Measurements from ENCODE around the gene MAML1. TPM values are rescaled to one million over a fixed set of nuclear protein-coding genes. Genes with fewer than 3 reads are reported as not detected.

The MAML1 gene
- total RNA-seq, 1 experiment from 2014 or later, result 42.2 TPM

DNA sequence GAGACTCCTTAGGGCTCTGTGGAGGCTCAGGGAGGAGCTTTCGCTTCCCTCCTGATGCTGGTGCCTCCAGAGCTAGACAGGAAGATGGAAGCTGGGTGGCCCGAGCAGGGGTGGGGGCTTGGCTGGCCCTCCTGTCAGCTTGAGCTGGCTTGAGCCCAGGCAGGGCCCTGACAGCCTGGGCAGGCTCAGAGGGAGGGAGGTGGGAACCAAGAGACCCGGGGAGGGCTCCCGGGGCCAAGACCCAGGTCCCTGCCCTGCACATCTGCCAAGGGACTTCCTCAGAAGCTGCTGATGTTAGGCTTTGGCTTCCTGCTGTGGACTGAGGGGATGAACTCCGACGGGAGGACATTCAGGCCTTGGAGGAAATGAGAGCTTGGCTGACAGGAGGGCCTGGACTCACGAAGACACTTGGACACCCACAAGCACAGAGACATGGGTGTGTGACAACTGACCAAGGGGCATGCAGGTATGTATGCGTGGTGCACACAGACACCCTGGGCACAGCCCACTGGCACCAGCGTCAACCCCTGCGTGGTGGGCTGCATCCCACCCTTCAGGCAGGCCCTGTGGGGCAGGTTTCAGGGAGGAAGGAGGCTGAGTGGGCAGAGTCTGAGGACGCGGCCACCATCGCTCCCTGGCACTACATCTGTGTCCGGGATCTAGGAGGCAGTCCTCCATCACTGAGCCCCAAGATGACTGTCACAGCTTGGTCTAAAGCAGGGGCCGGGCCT, 59.4 kb downstream of the MAML1 start:
- H3K27me3 Mint-ChIP-seq (ENCODE audit: low read depth), result peaks cover 2% of the 10 kb centered on the region; the same call in 1 of the 2 replicates
- H3K36me3 Mint-ChIP-seq, result peaks cover 9% of the 10 kb centered on the region
- DNase-seq (ENCODE audit: low spot score) (no peak), ATAC-seq (no peak)
- H3K27ac Mint-ChIP-seq, result no peak overlapping the region
- ChIA-PET CTCF (interaction anchor here (1.1 to 2.9 kb wide), 2 partner anchors 10 to 19 kb away, joined by 4 to 13 read pairs; no protein-coding TSS in a partner anchor), POLR2A (no interaction called here)
- peaks cover 18% of the 10 kb centered on the region for H3K4me1 Mint-ChIP-seq
- H3K9me3 Mint-ChIP-seq, result peaks cover 6% of the 10 kb centered on the region; the same call in 1 of the 2 replicates
- H3K4me3 Mint-ChIP-seq, result no peak overlapping the region
- TF ChIP-seq OVOL2 (CRISPR knock-in tag; IDR thresholded peaks at IDR 0.05; ENCODE audit: borderline replicate concordance) (no peak), SP1 (CRISPR knock-in tag; conservative IDR thresholded peaks at IDR 0.05) (no peak), SOX15 (CRISPR knock-in tag; IDR thresholded peaks at IDR 0.05) (no peak), EMX1 (CRISPR knock-in tag; IDR thresholded peaks at IDR 0.05) (no peak), ZNF121 (CRISPR knock-in tag; IDR thresholded peaks at IDR 0.05) (no peak), ZNF317 (CRISPR knock-in tag; IDR thresholded peaks at IDR 0.05; ENCODE audit: borderline replicate concordance, low read depth) (no peak), GABPB1 (CRISPR knock-in tag; IDR thresholded peaks at IDR 0.05) (no peak), TP53 (CRISPR knock-in tag; IDR thresholded peaks at IDR 0.05) (no peak), NR1H2 (CRISPR knock-in tag; IDR thresholded peaks at IDR 0.05) (no peak), CREM (CRISPR knock-in tag; IDR thresholded peaks at IDR 0.05) (no peak), ZBTB21 (CRISPR knock-in tag; IDR thresholded peaks at IDR 0.05; ENCODE audit: borderline replicate concordance) (no peak), NFYB (CRISPR knock-in tag; conservative IDR thresholded peaks at IDR 0.05; ENCODE audit: low read depth) (no peak), FOXJ3 (CRISPR knock-in tag; IDR thresholded peaks at IDR 0.05; ENCODE audit: borderline replicate concordance) (no peak)
- TF ChIP-seq, protein P1, sequence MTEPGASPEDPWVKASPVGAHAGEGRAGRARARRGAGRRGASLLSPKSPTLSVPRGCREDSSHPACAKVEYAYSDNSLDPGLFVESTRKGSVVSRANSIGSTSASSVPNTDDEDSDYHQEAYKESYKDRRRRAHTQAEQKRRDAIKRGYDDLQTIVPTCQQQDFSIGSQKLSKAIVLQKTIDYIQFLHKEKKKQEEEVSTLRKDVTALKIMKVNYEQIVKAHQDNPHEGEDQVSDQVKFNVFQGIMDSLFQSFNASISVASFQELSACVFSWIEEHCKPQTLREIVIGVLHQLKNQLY (CRISPR knock-in tag; IDR thresholded peaks at IDR 0.05), result no peak
- TF ChIP-seq, protein P2, sequence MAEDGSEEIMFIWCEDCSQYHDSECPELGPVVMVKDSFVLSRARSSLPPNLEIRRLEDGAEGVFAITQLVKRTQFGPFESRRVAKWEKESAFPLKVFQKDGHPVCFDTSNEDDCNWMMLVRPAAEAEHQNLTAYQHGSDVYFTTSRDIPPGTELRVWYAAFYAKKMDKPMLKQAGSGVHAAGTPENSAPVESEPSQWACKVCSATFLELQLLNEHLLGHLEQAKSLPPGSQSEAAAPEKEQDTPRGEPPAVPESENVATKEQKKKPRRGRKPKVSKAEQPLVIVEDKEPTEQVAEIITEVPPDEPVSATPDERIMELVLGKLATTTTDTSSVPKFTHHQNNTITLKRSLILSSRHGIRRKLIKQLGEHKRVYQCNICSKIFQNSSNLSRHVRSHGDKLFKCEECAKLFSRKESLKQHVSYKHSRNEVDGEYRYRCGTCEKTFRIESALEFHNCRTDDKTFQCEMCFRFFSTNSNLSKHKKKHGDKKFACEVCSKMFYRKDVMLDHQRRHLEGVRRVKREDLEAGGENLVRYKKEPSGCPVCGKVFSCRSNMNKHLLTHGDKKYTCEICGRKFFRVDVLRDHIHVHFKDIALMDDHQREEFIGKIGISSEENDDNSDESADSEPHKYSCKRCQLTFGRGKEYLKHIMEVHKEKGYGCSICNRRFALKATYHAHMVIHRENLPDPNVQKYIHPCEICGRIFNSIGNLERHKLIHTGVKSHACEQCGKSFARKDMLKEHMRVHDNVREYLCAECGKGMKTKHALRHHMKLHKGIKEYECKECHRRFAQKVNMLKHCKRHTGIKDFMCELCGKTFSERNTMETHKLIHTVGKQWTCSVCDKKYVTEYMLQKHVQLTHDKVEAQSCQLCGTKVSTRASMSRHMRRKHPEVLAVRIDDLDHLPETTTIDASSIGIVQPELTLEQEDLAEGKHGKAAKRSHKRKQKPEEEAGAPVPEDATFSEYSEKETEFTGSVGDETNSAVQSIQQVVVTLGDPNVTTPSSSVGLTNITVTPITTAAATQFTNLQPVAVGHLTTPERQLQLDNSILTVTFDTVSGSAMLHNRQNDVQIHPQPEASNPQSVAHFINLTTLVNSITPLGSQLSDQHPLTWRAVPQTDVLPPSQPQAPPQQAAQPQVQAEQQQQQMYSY (CRISPR knock-in tag; IDR thresholded peaks at IDR 0.05), result no peak
- TF ChIP-seq, protein P3, sequence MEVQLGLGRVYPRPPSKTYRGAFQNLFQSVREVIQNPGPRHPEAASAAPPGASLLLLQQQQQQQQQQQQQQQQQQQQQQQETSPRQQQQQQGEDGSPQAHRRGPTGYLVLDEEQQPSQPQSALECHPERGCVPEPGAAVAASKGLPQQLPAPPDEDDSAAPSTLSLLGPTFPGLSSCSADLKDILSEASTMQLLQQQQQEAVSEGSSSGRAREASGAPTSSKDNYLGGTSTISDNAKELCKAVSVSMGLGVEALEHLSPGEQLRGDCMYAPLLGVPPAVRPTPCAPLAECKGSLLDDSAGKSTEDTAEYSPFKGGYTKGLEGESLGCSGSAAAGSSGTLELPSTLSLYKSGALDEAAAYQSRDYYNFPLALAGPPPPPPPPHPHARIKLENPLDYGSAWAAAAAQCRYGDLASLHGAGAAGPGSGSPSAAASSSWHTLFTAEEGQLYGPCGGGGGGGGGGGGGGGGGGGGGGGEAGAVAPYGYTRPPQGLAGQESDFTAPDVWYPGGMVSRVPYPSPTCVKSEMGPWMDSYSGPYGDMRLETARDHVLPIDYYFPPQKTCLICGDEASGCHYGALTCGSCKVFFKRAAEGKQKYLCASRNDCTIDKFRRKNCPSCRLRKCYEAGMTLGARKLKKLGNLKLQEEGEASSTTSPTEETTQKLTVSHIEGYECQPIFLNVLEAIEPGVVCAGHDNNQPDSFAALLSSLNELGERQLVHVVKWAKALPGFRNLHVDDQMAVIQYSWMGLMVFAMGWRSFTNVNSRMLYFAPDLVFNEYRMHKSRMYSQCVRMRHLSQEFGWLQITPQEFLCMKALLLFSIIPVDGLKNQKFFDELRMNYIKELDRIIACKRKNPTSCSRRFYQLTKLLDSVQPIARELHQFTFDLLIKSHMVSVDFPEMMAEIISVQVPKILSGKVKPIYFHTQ (CRISPR knock-in tag; IDR thresholded peaks at IDR 0.05), result no peak

DNA sequence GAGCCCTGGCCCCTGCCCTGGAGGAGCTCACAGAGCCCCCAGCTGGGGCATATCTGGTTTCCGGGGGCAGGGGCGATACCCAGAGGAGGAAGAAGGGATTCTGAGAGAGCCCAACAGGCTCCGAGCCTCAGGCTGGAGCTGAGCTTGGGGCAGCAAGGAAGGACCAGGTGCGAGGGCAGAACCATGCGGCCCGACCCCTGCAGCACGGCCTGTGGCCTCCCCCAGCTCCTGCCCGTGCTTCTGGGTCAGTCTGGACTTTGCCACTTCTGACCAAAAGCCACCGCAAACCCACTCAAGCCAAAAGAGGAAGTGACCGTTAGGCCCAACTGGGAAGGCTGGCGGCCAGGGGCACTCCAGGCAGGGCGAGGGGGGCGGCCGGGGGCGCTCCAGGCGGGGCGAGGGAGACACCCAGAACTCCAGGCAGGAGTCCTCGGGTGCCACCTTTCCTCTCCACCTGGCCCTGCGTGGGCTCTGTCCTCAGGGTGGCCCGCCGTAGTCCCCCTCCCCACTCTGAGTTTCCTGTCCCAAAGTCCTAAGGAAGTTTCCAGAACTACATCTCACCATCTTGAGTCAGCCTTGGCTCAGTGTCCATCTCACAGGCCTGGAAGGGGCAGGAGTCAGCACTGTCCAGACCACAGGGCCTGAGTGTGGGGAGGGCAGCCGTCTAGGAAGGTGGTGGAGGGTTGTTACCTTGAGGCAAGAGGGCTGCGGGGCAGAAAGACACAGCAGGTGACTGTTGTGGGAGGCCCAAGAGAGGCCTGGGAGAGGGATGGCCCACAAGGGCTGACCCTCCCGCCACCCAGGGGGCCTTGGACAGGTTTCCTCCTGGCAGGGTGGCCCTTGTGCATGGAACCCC, 60.2 kb downstream of the MAML1 start:
- H3K9me3 Mint-ChIP-seq, result peaks cover 6% of the 10 kb centered on the region; the same call in 1 of the 2 replicates
- no peak overlapping the region for H3K27ac Mint-ChIP-seq
- peaks cover 18% of the 10 kb centered on the region for H3K4me1 Mint-ChIP-seq
- peaks cover 10% of the 10 kb centered on the region for H3K36me3 Mint-ChIP-seq
- ChIA-PET POLR2A (interaction anchor here (0.8 kb wide), 1 partner anchor 19 kb away, joined by 10 read pairs; no protein-coding TSS in a partner anchor), CTCF (interaction anchor here (1.1 to 5.7 kb wide), 3 partner anchors 9 to 30 kb away, joined by 4 to 39 read pairs (median 13); no protein-coding TSS in a partner anchor)
- peaks cover 2% of the 10 kb centered on the region; the same call in 1 of the 2 replicates for H3K27me3 Mint-ChIP-seq (ENCODE audit: low read depth)
- ATAC-seq (no peak), DNase-seq (ENCODE audit: low spot score) (no peak)
- no peak overlapping the region for H3K4me3 Mint-ChIP-seq
- TF ChIP-seq SMAD3 (CRISPR knock-in tag; IDR thresholded peaks at IDR 0.05; ENCODE audit: borderline replicate concordance), result no peak
- no peak for TF ChIP-seq ZNF671 (CRISPR knock-in tag; IDR thresholded peaks at IDR 0.05)
- TF ChIP-seq TCF7 (CRISPR knock-in tag; IDR thresholded peaks at IDR 0.05; ENCODE audit: low read depth), result no peak
- TF ChIP-seq CBFB (CRISPR knock-in tag; IDR thresholded peaks at IDR 0.05; ENCODE audit: low read depth), result no peak
- no peak for TF ChIP-seq GRHL2 (CRISPR knock-in tag; IDR thresholded peaks at IDR 0.05; ENCODE audit: insufficient replicate concordance, severe bottlenecking)

Measured in WTC11 (cell line).